A549 (cell line): ENCODE measurements around the gene NDUFB10. TPM values are rescaled to one million over a fixed set of nuclear protein-coding genes. Genes with fewer than 3 reads are reported as not detected.

Source experiments
- EHF ChIP-seq: fragments of 250-450 bp; sonication (Bioruptor Pico); IDR thresholded peaks from 2 replicates; pipeline ENCODE4 v1.5.0; 2020; ENCODE audit warnings: mild to moderate bottlenecking
- FOSB ChIP-seq: fragments of 250-450 bp; sonication (Bioruptor Pico); IDR thresholded peaks from 2 replicates; pipeline ENCODE4 v1.5.0; 2020; ENCODE audit warnings: mild to moderate bottlenecking, moderate library complexity
- FOSL2 ChIP-seq, 2 experiments: fragments of 450-650 bp in 1 of 2; fragments of >200 bp in 1 of 2; sonication (Bioruptor Twin) in 1 of 2; formaldehyde crosslinking; IDR thresholded peaks; 2 replicates each; pipeline versions ENCODE4 v1.5.0 to v1.6.1; 2016 to 2020; ENCODE audit warnings: mild to moderate bottlenecking in 1 of 2, moderate library complexity in 1 of 2
- HOXA7 ChIP-seq: fragments of 250-450 bp; sonication (Bioruptor Pico); IDR thresholded peaks from 2 replicates; pipeline ENCODE4 v1.5.0; 2020; ENCODE audit warnings: mild to moderate bottlenecking, moderate library complexity
- PHF8 ChIP-seq: fragments of 200-600 bp; sonication (generic); IDR thresholded peaks from 2 replicates; pipeline ENCODE4 v1.6.1; 2016; ENCODE audit warnings: low read depth, mild to moderate bottlenecking, antibody characterized with exemption, moderate library complexity, borderline replicate concordance
- POLR2A ChIP-seq: IDR thresholded peaks from 2 replicates; pipeline ENCODE4 v1.6.1; 2012; ENCODE audit warnings: mild to moderate bottlenecking, low read length
- RARB ChIP-seq: fragments of 250-450 bp; sonication (Bioruptor Pico); IDR thresholded peaks from 2 replicates; pipeline ENCODE4 v1.8.0; 2021; ENCODE audit warnings: mild to moderate bottlenecking, moderate library complexity
- TFCP2L1 ChIP-seq: fragments of 250-450 bp; sonication (Bioruptor Pico); IDR thresholded peaks from 2 replicates; pipeline ENCODE4 v1.5.0; 2021; ENCODE audit warnings: mild to moderate bottlenecking
- ZNF302 ChIP-seq: fragments of 250-450 bp; sonication (Bioruptor Pico); IDR thresholded peaks from 2 replicates; pipeline ENCODE4 v1.9.0; 2021; ENCODE audit warnings: inconsistent platforms, mild to moderate bottlenecking, moderate library complexity
- polyA plus RNA-seq, 4 experiments: library from polyadenylated mRNA; depleted of rRNA in 3 of 4; stranded (reverse); fragments of >200 nt; fragmentation: RNase III in 1 of 4; extraction: RNeasy Plus Mini Kit Qiagen cat#74134 plus additional on column Dnase treatment in 1 of 4; gene quantifications; 2 replicates in 3 of 4; 3 replicates in 1 of 4; pipeline ENCODE4 v1.2.3, GENCODE V29; 2011 to 2017
- small RNA-seq, 6 experiments: library from RNA; depleted of rRNA; stranded (forward); fragments of <200 nt; gene quantifications; one replicate each; pipeline ENCODE3, GENCODE V24; 2012
- TF ChIP-seq, protein P1 (sequence below): fragments of 250-450 bp; sonication (Bioruptor Pico); IDR thresholded peaks from 2 replicates; pipeline ENCODE4 v1.5.0; 2020; ENCODE audit warnings: low read depth, mild to moderate bottlenecking, moderate library complexity
- TF ChIP-seq, protein P2 (sequence below): fragments of 250-450 bp; sonication (Bioruptor Pico); IDR thresholded peaks from 2 replicates; pipeline ENCODE4 v1.5.0; 2021; ENCODE audit warnings: mild to moderate bottlenecking, moderate library complexity, borderline replicate concordance

NDUFB10 gene
- polyA plus RNA-seq, 2 of the 4 experiments (the other 2 are of a cell fraction) = 198 to 389 TPM

DNA sequence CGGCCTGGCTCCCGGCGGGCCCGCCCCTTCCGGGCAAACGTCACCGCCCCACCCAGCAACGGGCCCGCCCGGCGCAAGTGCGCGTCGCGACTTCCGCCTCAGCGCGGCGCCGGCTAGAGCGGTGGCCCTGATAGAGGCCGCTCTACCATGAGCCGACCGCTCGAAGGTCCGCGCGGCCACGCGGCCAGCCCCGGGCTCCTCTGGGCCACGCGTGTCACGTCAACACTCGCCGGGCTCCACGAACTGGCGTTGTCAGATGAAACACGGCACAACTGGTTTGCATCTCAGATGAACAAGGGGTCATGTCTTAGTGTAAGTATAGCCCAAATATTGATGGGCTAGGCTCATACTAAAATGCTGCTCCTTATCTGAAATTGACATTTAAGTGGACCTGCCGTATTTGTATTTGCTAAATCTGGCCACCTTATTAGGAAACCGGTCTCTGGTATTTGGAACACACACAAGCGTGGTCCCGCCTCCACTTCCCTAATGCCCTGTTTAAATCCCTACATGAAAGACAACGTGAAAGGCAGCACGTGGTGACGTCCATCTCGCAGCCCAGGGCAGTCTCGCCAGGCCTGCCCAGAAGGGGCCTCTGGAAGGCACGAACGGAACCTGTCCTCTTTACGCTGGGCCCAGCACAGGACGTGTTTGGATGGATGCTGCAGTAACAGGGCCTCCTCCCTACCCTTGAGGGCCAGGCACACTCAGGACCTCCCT lies 50.6 kb downstream of the NDUFB10 start, which contains the start of gene ZNF598 (continued):
- TF ChIP-seq, protein P1, sequence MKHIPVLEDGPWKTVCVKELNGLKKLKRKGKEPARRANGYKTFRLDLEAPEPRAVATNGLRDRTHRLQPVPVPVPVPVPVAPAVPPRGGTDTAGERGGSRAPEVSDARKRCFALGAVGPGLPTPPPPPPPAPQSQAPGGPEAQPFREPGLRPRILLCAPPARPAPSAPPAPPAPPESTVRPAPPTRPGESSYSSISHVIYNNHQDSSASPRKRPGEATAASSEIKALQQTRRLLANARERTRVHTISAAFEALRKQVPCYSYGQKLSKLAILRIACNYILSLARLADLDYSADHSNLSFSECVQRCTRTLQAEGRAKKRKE (CRISPR knock-in tag) = peak; percentile 57; the same call in 1 of the 2 replicates
- 0 out of 2 replicates have a peak, but pooled peaks have one; percentile 42 for TF ChIP-seq RARB
- TF ChIP-seq FOSL2 (IDR thresholded peaks at IDR 0.05) = no peak
- 0 out of 2 replicates have a peak, but pooled peaks have one; percentile 19 for TF ChIP-seq FOSL2 (CRISPR knock-in tag; IDR thresholded peaks at IDR 0.05)
- TF ChIP-seq EHF (CRISPR knock-in tag) = peak; percentile 48; the same call in 1 of the 2 replicates
- TF ChIP-seq PHF8 = peak; percentile 96
- no peak; the same call in 1 of the 2 replicates for TF ChIP-seq FOSB (CRISPR knock-in tag)
- no peak for TF ChIP-seq ZNF302 (CRISPR knock-in tag)
- TF ChIP-seq POLR2A = peak; percentile 81
- peak; percentile 39; the same call in 1 of the 2 replicates for TF ChIP-seq HOXA7 (CRISPR knock-in tag)
- TF ChIP-seq TFCP2L1 (CRISPR knock-in tag) = peak; percentile 86
- TF ChIP-seq, protein P2, sequence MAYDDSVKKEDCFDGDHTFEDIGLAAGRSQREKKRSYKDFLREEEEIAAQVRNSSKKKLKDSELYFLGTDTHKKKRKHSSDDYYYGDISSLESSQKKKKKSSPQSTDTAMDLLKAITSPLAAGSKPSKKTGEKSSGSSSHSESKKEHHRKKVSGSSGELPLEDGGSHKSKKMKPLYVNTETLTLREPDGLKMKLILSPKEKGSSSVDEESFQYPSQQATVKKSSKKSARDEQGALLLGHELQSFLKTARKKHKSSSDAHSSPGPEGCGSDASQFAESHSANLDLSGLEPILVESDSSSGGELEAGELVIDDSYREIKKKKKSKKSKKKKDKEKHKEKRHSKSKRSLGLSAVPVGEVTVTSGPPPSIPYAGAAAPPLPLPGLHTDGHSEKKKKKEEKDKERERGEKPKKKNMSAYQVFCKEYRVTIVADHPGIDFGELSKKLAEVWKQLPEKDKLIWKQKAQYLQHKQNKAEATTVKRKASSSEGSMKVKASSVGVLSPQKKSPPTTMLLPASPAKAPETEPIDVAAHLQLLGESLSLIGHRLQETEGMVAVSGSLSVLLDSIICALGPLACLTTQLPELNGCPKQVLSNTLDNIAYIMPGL (CRISPR knock-in tag) = peak; percentile 83; the same call in 1 of the 2 replicates

Small RNA genes within 50 kb of the gene (small RNA-seq; reads per million reads assigned to genes)
- gene AC005363.2 (0 to 1.7 (median 0) reads per million in 6 experiments), gene SNORA10 (0 reads per million in 6 experiments), gene SNORA64 (0 reads per million in 6 experiments)

Other genes with a start within 250 kb of the NDUFB10 start
- gene NME3, start 188.0 kb upstream of the NDUFB10 start, polyA plus RNA-seq (2011; rRNA removed) = 15.2 and 15.7 TPM in 2 replicates
- 46.4 to 59.2 TPM (median 49.9 TPM) in 3 replicates for gene NME3, start 188.0 kb upstream of the NDUFB10 start, polyA plus RNA-seq (2017; fragmentation: RNase III; extraction: RNeasy Plus Mini Kit Qiagen cat#74134 plus additional on column Dnase treatment)
- 2.9 and 3.7 TPM in 2 replicates for gene EME2, start 186.7 kb upstream of the NDUFB10 start, polyA plus RNA-seq (2011; rRNA removed)
- gene EME2, start 186.7 kb upstream of the NDUFB10 start, polyA plus RNA-seq (2017; fragmentation: RNase III; extraction: RNeasy Plus Mini Kit Qiagen cat#74134 plus additional on column Dnase treatment) = 13.0 to 17.3 TPM (median 16.5 TPM) in 3 replicates
- gene MRPS34, start 186.4 kb upstream of the NDUFB10 start, polyA plus RNA-seq (2011; rRNA removed) = 105 and 118 TPM in 2 replicates
- 210 to 220 TPM (median 214 TPM) in 3 replicates for gene MRPS34, start 186.4 kb upstream of the NDUFB10 start, polyA plus RNA-seq (2017; fragmentation: RNase III; extraction: RNeasy Plus Mini Kit Qiagen cat#74134 plus additional on column Dnase treatment)
- 9.2 and 10.6 TPM in 2 replicates for gene SPSB3, start 177.0 kb upstream of the NDUFB10 start, polyA plus RNA-seq (2011; rRNA removed)
- 10.6 to 17.3 TPM (median 14.6 TPM) in 3 replicates for gene SPSB3, start 177.0 kb upstream of the NDUFB10 start, polyA plus RNA-seq (2017; fragmentation: RNase III; extraction: RNeasy Plus Mini Kit Qiagen cat#74134 plus additional on column Dnase treatment)
- gene NUBP2, start 176.6 kb upstream of the NDUFB10 start, polyA plus RNA-seq (2011; rRNA removed) = 21.9 and 24.7 TPM in 2 replicates
- gene NUBP2, start 176.6 kb upstream of the NDUFB10 start, polyA plus RNA-seq (2017; fragmentation: RNase III; extraction: RNeasy Plus Mini Kit Qiagen cat#74134 plus additional on column Dnase treatment) = 58.9 to 65.3 TPM (median 60.7 TPM) in 3 replicates
- gene IGFALS, start 165.8 kb upstream of the NDUFB10 start, polyA plus RNA-seq (2011; rRNA removed) = 0.08 TPM in 1 of 2 replicates, not detected in the other
- gene IGFALS, start 165.8 kb upstream of the NDUFB10 start, polyA plus RNA-seq (2017; fragmentation: RNase III; extraction: RNeasy Plus Mini Kit Qiagen cat#74134 plus additional on column Dnase treatment) = 0.05 to 0.08 TPM in 2 of 3 replicates, not detected in the other
- gene HAGH, start 132.7 kb upstream of the NDUFB10 start, polyA plus RNA-seq (2011; rRNA removed) = 27.2 and 34.9 TPM in 2 replicates
- 58.7 to 66.4 TPM (median 59.8 TPM) in 3 replicates for gene HAGH, start 132.7 kb upstream of the NDUFB10 start, polyA plus RNA-seq (2017; fragmentation: RNase III; extraction: RNeasy Plus Mini Kit Qiagen cat#74134 plus additional on column Dnase treatment)
- 30.2 and 30.6 TPM in 2 replicates for gene FAHD1, start 132.3 kb upstream of the NDUFB10 start, polyA plus RNA-seq (2011; rRNA removed)
- 63.2 to 68.4 TPM (median 64.5 TPM) in 3 replicates for gene FAHD1, start 132.3 kb upstream of the NDUFB10 start, polyA plus RNA-seq (2017; fragmentation: RNase III; extraction: RNeasy Plus Mini Kit Qiagen cat#74134 plus additional on column Dnase treatment)
- 7.5 and 9.1 TPM in 2 replicates for gene MEIOB, start 87.4 kb upstream of the NDUFB10 start, polyA plus RNA-seq (2011; rRNA removed)
- gene MEIOB, start 87.4 kb upstream of the NDUFB10 start, polyA plus RNA-seq (2017; fragmentation: RNase III; extraction: RNeasy Plus Mini Kit Qiagen cat#74134 plus additional on column Dnase treatment) = 2.9 to 3.5 TPM (median 2.9 TPM) in 3 replicates
- gene HS3ST6, start 41.1 kb upstream of the NDUFB10 start, polyA plus RNA-seq (2011; rRNA removed) = 1.1 and 1.5 TPM in 2 replicates
- gene HS3ST6, start 41.1 kb upstream of the NDUFB10 start, polyA plus RNA-seq (2017; fragmentation: RNase III; extraction: RNeasy Plus Mini Kit Qiagen cat#74134 plus additional on column Dnase treatment) = 1.4 to 2.6 TPM (median 2.0 TPM) in 3 replicates
- gene MSRB1, start 16.3 kb upstream of the NDUFB10 start, polyA plus RNA-seq (2011; rRNA removed) = 27.7 and 34.4 TPM in 2 replicates
- gene MSRB1, start 16.3 kb upstream of the NDUFB10 start, polyA plus RNA-seq (2017; fragmentation: RNase III; extraction: RNeasy Plus Mini Kit Qiagen cat#74134 plus additional on column Dnase treatment) = 27.7 to 38.4 TPM (median 37.5 TPM) in 3 replicates
- not detected in 2 replicates for gene RPL3L, start 4.8 kb upstream of the NDUFB10 start, polyA plus RNA-seq (2011; rRNA removed)
- gene RPL3L, start 4.8 kb upstream of the NDUFB10 start, polyA plus RNA-seq (2017; fragmentation: RNase III; extraction: RNeasy Plus Mini Kit Qiagen cat#74134 plus additional on column Dnase treatment) = 0.20 TPM in 1 of 3 replicates, not detected in the others
- 2,621 and 3,507 TPM in 2 replicates for gene RPS2, start 5.3 kb downstream of the NDUFB10 start, polyA plus RNA-seq (2011; rRNA removed)
- gene RPS2, start 5.3 kb downstream of the NDUFB10 start, polyA plus RNA-seq (2017; fragmentation: RNase III; extraction: RNeasy Plus Mini Kit Qiagen cat#74134 plus additional on column Dnase treatment) = 3,378 to 3,689 TPM (median 3,626 TPM) in 3 replicates
- gene RNF151, start 7.3 kb downstream of the NDUFB10 start, polyA plus RNA-seq (2011; rRNA removed) = not detected in 2 replicates
- not detected in 3 replicates for gene RNF151, start 7.3 kb downstream of the NDUFB10 start, polyA plus RNA-seq (2017; fragmentation: RNase III; extraction: RNeasy Plus Mini Kit Qiagen cat#74134 plus additional on column Dnase treatment)
- gene TBL3, start 12.5 kb downstream of the NDUFB10 start, polyA plus RNA-seq (2011; rRNA removed) = 21.9 and 25.9 TPM in 2 replicates
- gene TBL3, start 12.5 kb downstream of the NDUFB10 start, polyA plus RNA-seq (2017; fragmentation: RNase III; extraction: RNeasy Plus Mini Kit Qiagen cat#74134 plus additional on column Dnase treatment) = 41.9 to 45.0 TPM (median 42.8 TPM) in 3 replicates
- not detected in 2 replicates for gene NOXO1, start 21.9 kb downstream of the NDUFB10 start, polyA plus RNA-seq (2011; rRNA removed)
- gene NOXO1, start 21.9 kb downstream of the NDUFB10 start, polyA plus RNA-seq (2017; fragmentation: RNase III; extraction: RNeasy Plus Mini Kit Qiagen cat#74134 plus additional on column Dnase treatment) = 0.25 to 0.32 TPM (median 0.26 TPM) in 3 replicates
- gene GFER, start 24.7 kb downstream of the NDUFB10 start, polyA plus RNA-seq (2011; rRNA removed) = 11.9 and 12.9 TPM in 2 replicates
- gene GFER, start 24.7 kb downstream of the NDUFB10 start, polyA plus RNA-seq (2017; fragmentation: RNase III; extraction: RNeasy Plus Mini Kit Qiagen cat#74134 plus additional on column Dnase treatment) = 33.9 to 34.9 TPM (median 34.8 TPM) in 3 replicates
- gene SYNGR3, start 30.4 kb downstream of the NDUFB10 start, polyA plus RNA-seq (2011; rRNA removed) = 4.9 and 5.7 TPM in 2 replicates
- 4.1 to 5.0 TPM (median 4.4 TPM) in 3 replicates for gene SYNGR3, start 30.4 kb downstream of the NDUFB10 start, polyA plus RNA-seq (2017; fragmentation: RNase III; extraction: RNeasy Plus Mini Kit Qiagen cat#74134 plus additional on column Dnase treatment)
- 15.3 and 17.7 TPM in 2 replicates for gene ZNF598, start 50.3 kb downstream of the NDUFB10 start, polyA plus RNA-seq (2011; rRNA removed)
- 32.7 to 35.0 TPM (median 33.8 TPM) in 3 replicates for gene ZNF598, start 50.3 kb downstream of the NDUFB10 start, polyA plus RNA-seq (2017; fragmentation: RNase III; extraction: RNeasy Plus Mini Kit Qiagen cat#74134 plus additional on column Dnase treatment)
- gene NPW, start 60.2 kb downstream of the NDUFB10 start, polyA plus RNA-seq (2011; rRNA removed) = 0.13 and 0.26 TPM in 2 replicates
- 1.0 to 1.6 TPM (median 1.2 TPM) in 3 replicates for gene NPW, start 60.2 kb downstream of the NDUFB10 start, polyA plus RNA-seq (2017; fragmentation: RNase III; extraction: RNeasy Plus Mini Kit Qiagen cat#74134 plus additional on column Dnase treatment)
- 33.1 and 35.0 TPM in 2 replicates for gene NHERF2, start 67.4 kb downstream of the NDUFB10 start, polyA plus RNA-seq (2011; rRNA removed)
- gene NHERF2, start 67.4 kb downstream of the NDUFB10 start, polyA plus RNA-seq (2017; fragmentation: RNase III; extraction: RNeasy Plus Mini Kit Qiagen cat#74134 plus additional on column Dnase treatment) = 27.3 to 32.3 TPM (median 31.0 TPM) in 3 replicates
- 28.8 and 34.8 TPM in 2 replicates for gene NTHL1, start 88.3 kb downstream of the NDUFB10 start, polyA plus RNA-seq (2011; rRNA removed)
- gene NTHL1, start 88.3 kb downstream of the NDUFB10 start, polyA plus RNA-seq (2017; fragmentation: RNase III; extraction: RNeasy Plus Mini Kit Qiagen cat#74134 plus additional on column Dnase treatment) = 41.4 to 42.3 TPM (median 42.1 TPM) in 3 replicates
- gene TSC2, start 88.4 kb downstream of the NDUFB10 start, polyA plus RNA-seq (2011; rRNA removed) = 32.6 and 41.7 TPM in 2 replicates
- 42.0 to 47.3 TPM (median 45.1 TPM) in 3 replicates for gene TSC2, start 88.4 kb downstream of the NDUFB10 start, polyA plus RNA-seq (2017; fragmentation: RNase III; extraction: RNeasy Plus Mini Kit Qiagen cat#74134 plus additional on column Dnase treatment)
- gene PKD1, start 176.4 kb downstream of the NDUFB10 start, polyA plus RNA-seq (2011; rRNA removed) = 11.5 and 17.3 TPM in 2 replicates
- gene PKD1, start 176.4 kb downstream of the NDUFB10 start, polyA plus RNA-seq (2017; fragmentation: RNase III; extraction: RNeasy Plus Mini Kit Qiagen cat#74134 plus additional on column Dnase treatment) = 38.4 to 39.7 TPM (median 39.2 TPM) in 3 replicates
- gene RAB26, start 189.1 kb downstream of the NDUFB10 start, polyA plus RNA-seq (2011; rRNA removed) = 6.7 and 7.5 TPM in 2 replicates
- 5.7 to 7.3 TPM (median 6.7 TPM) in 3 replicates for gene RAB26, start 189.1 kb downstream of the NDUFB10 start, polyA plus RNA-seq (2017; fragmentation: RNase III; extraction: RNeasy Plus Mini Kit Qiagen cat#74134 plus additional on column Dnase treatment)
- gene TRAF7, start 196.2 kb downstream of the NDUFB10 start, polyA plus RNA-seq (2011; rRNA removed) = 31.9 and 32.0 TPM in 2 replicates
- gene TRAF7, start 196.2 kb downstream of the NDUFB10 start, polyA plus RNA-seq (2017; fragmentation: RNase III; extraction: RNeasy Plus Mini Kit Qiagen cat#74134 plus additional on column Dnase treatment) = 47.6 to 50.0 TPM (median 48.1 TPM) in 3 replicates
- gene CASKIN1, start 237.1 kb downstream of the NDUFB10 start, polyA plus RNA-seq (2011; rRNA removed) = 0.13 and 0.27 TPM in 2 replicates
- 0.72 to 1.0 TPM (median 0.87 TPM) in 3 replicates for gene CASKIN1, start 237.1 kb downstream of the NDUFB10 start, polyA plus RNA-seq (2017; fragmentation: RNase III; extraction: RNeasy Plus Mini Kit Qiagen cat#74134 plus additional on column Dnase treatment)
- 46.8 and 49.5 TPM in 2 replicates for gene MLST8, start 245.9 kb downstream of the NDUFB10 start, polyA plus RNA-seq (2011; rRNA removed)
- gene MLST8, start 245.9 kb downstream of the NDUFB10 start, polyA plus RNA-seq (2017; fragmentation: RNase III; extraction: RNeasy Plus Mini Kit Qiagen cat#74134 plus additional on column Dnase treatment) = 48.4 to 53.9 TPM (median 50.4 TPM) in 3 replicates